Measurements from ENCODE around the gene TSPAN6.

The TSPAN6 gene

GRCh38 chrX:100586747-100587146 is 49.9 kb downstream of the TSPAN6 start:
- no peaks in the 10 kb centered on the region for H3K9me3 ChIP-seq (ENCODE audit: control insufficient read depth, insufficient read depth, low read depth, low read length)
- ChIA-PET CTCF (interaction anchor here (0.7 to 1.1 kb wide), 2 partner anchors 28 to 80 kb away, joined by 3 to 4 read pairs; no protein-coding TSS in a partner anchor), POLR2A (no interaction called here)
- no peaks in the 10 kb centered on the region for H3K4me1 ChIP-seq (ENCODE audit: control insufficient read depth, insufficient read depth, low read length)
- no peaks in the 10 kb centered on the region for H3K36me3 ChIP-seq (ENCODE audit: control insufficient read depth in 2 of 2, insufficient read depth in 1 of 2, low read length in 2 of 2)
- no peak overlapping the region for H3K27ac ChIP-seq (ENCODE audit: extremely low read depth, low read depth, low read length)
- TF ChIP-seq SP3 (tag by site-specific recombination; IDR thresholded peaks at IDR 0.05), result no peak
- no peak for TF ChIP-seq ZNF76 (tag by site-specific recombination; IDR thresholded peaks at IDR 0.05; ENCODE audit: borderline replicate concordance, low read depth)
- TF ChIP-seq ZNF645 (tag by site-specific recombination; IDR thresholded peaks at IDR 0.05), result no peak
- no peak for TF ChIP-seq ZNF16 (tag by site-specific recombination; IDR thresholded peaks at IDR 0.05; ENCODE audit: low read depth)
- TF ChIP-seq BCL11A (tag by site-specific recombination; IDR thresholded peaks at IDR 0.05; ENCODE audit: low read depth), result no peak
- no peak for TF ChIP-seq ZNF560 (tag by site-specific recombination; IDR thresholded peaks at IDR 0.05; ENCODE audit: borderline replicate concordance)
- no peak for TF ChIP-seq PRDM6 (tag by site-specific recombination; IDR thresholded peaks at IDR 0.05)
- TF ChIP-seq ZNF621 (tag by site-specific recombination; IDR thresholded peaks at IDR 0.05), result no peak
- no peak overlapping the region for H3K4me3 ChIP-seq (ENCODE audit: low read depth, low read length)

GRCh38 chrX:100584611-100585010 is 52.0 kb downstream of the TSPAN6 start, which contains the start of gene TNMD:
Gene TNMD, plus strand, starts transcription at chrX:100584936. Its CDS starts 83 bp downstream, at chrX:100585019.
- H3K4me1 ChIP-seq (ENCODE audit: control insufficient read depth, insufficient read depth, low read length), result no peaks in the 10 kb centered on the region
- CTCF ChIA-PET, result interaction anchor here (0.5 to 0.6 kb wide), 2 partner anchors 15 to 1506 kb away, joined by 3 to 4 read pairs; no protein-coding TSS in a partner anchor
- H3K9me3 ChIP-seq (ENCODE audit: control insufficient read depth, insufficient read depth, low read depth, low read length), result no peaks in the 10 kb centered on the region
- POLR2A ChIA-PET, result no interaction called here
- H3K27ac ChIP-seq (ENCODE audit: extremely low read depth, low read depth, low read length), result no peak within 1 kb of the TSS
- no peaks in the 10 kb centered on the region for H3K36me3 ChIP-seq (ENCODE audit: control insufficient read depth in 2 of 2, insufficient read depth in 1 of 2, low read length in 2 of 2)
- H3K4me3 ChIP-seq (ENCODE audit: low read depth, low read length), result no peak within 1 kb of the TSS
- TF ChIP-seq ZBTB49 (tag by site-specific recombination; IDR thresholded peaks at IDR 0.05; ENCODE audit: low read depth), result no peak
- TF ChIP-seq, protein P1, sequence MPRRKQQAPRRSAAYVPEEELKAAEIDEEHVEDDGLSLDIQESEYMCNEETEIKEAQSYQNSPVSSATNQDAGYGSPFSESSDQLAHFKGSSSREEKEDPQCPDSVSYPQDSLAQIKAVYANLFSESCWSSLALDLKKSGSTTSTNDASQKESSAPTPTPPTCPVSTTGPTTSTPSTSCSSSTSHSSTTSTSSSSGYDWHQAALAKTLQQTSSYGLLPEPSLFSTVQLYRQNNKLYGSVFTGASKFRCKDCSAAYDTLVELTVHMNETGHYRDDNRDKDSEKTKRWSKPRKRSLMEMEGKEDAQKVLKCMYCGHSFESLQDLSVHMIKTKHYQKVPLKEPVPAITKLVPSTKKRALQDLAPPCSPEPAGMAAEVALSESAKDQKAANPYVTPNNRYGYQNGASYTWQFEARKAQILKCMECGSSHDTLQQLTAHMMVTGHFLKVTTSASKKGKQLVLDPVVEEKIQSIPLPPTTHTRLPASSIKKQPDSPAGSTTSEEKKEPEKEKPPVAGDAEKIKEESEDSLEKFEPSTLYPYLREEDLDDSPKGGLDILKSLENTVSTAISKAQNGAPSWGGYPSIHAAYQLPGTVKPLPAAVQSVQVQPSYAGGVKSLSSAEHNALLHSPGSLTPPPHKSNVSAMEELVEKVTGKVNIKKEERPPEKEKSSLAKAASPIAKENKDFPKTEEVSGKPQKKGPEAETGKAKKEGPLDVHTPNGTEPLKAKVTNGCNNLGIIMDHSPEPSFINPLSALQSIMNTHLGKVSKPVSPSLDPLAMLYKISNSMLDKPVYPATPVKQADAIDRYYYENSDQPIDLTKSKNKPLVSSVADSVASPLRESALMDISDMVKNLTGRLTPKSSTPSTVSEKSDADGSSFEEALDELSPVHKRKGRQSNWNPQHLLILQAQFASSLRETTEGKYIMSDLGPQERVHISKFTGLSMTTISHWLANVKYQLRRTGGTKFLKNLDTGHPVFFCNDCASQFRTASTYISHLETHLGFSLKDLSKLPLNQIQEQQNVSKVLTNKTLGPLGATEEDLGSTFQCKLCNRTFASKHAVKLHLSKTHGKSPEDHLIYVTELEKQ (tag by site-specific recombination; IDR thresholded peaks at IDR 0.05; ENCODE audit: borderline replicate concordance), result no peak
- TF ChIP-seq ZNF138 (tag by site-specific recombination; IDR thresholded peaks at IDR 0.05; ENCODE audit: borderline replicate concordance), result no peak
- TF ChIP-seq KLF8 (tag by site-specific recombination; IDR thresholded peaks at IDR 0.05), result no peak
- TF ChIP-seq SCRT2 (tag by site-specific recombination; IDR thresholded peaks at IDR 0.05), result no peak
- TF ChIP-seq, protein P2, sequence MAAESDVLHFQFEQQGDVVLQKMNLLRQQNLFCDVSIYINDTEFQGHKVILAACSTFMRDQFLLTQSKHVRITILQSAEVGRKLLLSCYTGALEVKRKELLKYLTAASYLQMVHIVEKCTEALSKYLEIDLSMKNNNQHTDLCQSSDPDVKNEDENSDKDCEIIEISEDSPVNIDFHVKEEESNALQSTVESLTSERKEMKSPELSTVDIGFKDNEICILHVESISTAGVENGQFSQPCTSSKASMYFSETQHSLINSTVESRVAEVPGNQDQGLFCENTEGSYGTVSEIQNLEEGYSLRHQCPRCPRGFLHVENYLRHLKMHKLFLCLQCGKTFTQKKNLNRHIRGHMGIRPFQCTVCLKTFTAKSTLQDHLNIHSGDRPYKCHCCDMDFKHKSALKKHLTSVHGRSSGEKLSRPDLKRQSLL (tag by site-specific recombination; IDR thresholded peaks at IDR 0.05), result no peak
- TF ChIP-seq ZBTB11 (tag by site-specific recombination; conservative IDR thresholded peaks at IDR 0.05; ENCODE audit: low read depth), result no peak
- no peak for TF ChIP-seq ZEB2 (tag by site-specific recombination; IDR thresholded peaks at IDR 0.05)
- TF ChIP-seq ZNF513 (tag by site-specific recombination; IDR thresholded peaks at IDR 0.05), result no peak
- TF ChIP-seq ZNF114 (tag by site-specific recombination; IDR thresholded peaks at IDR 0.05), result no peak

Data from HEK293 (cell line).